Measurements from ENCODE around the gene SERPINA6.
"Not testable (repeated sequence)": the region's sequence is repeated elsewhere in the genome, so short reads cannot be mapped to it uniquely, and the experiment has no call there.

SERPINA6 gene

GRCh38 chr14:94322648-94323570 is at the start of gene SERPINA6:
SERPINA6 (minus strand) TSS chr14:94323336; CDS start chr14:94314648, 8,688 bp downstream.
- no peak for DNase-seq (ENCODE audit: low spot score)

GRCh38 chr14:94372021-94372605 is 49.0 kb upstream of the SERPINA6 start:
- no peak for DNase-seq (ENCODE audit: low spot score)

- no peak for DNase-seq (ENCODE audit: low spot score)
These were observed 47.4 kb upstream of the SERPINA6 start for GRCh38 chr14:94370524-94370910.

GRCh38 chr14:94369766-94370523 is 46.8 kb upstream of the SERPINA6 start:
- DNase-seq (ENCODE audit: low spot score): not testable (repeated sequence)

- no peak for DNase-seq (ENCODE audit: low spot score)
These were observed 45.8 kb upstream of the SERPINA6 start for GRCh38 chr14:94368956-94369355.

GRCh38 chr14:94368243-94368590 is 45.1 kb upstream of the SERPINA6 start:
- no peak for DNase-seq (ENCODE audit: low spot score)

GRCh38 chr14:94367347-94368242 is 44.5 kb upstream of the SERPINA6 start:
- DNase-seq (ENCODE audit: low spot score): no peak

- no peak for DNase-seq (ENCODE audit: low spot score)
These were observed 43.2 kb upstream of the SERPINA6 start, which contains the start of gene SERPINA2 for GRCh38 chr14:94366146-94366915. SERPINA2 (minus strand) TSS chr14:94366698.

- DNase-seq (ENCODE audit: low spot score): no peak
These were observed 42.5 kb upstream of the SERPINA6 start for GRCh38 chr14:94365624-94366023.

- DNase-seq (ENCODE audit: low spot score): no peak
These were observed 41.8 kb upstream of the SERPINA6 start for GRCh38 chr14:94364964-94365363.

- no peak for DNase-seq (ENCODE audit: low spot score)
These were observed 40.9 kb upstream of the SERPINA6 start for GRCh38 chr14:94364037-94364436.

GRCh38 chr14:94363151-94363624 is 40.1 kb upstream of the SERPINA6 start:
- DNase-seq (ENCODE audit: low spot score): no peak

GRCh38 chr14:94362614-94363133 is 39.5 kb upstream of the SERPINA6 start:
- no peak for DNase-seq (ENCODE audit: low spot score)

GRCh38 chr14:94361682-94362081 is 38.5 kb upstream of the SERPINA6 start:
- no peak for DNase-seq (ENCODE audit: low spot score)

- DNase-seq (ENCODE audit: low spot score): no peak
These were observed 37.9 kb upstream of the SERPINA6 start for GRCh38 chr14:94360945-94361565.

GRCh38 chr14:94357166-94357565 is 34.0 kb upstream of the SERPINA6 start:
- no peak for DNase-seq (ENCODE audit: low spot score)

- no peak for DNase-seq (ENCODE audit: low spot score)
These were observed 33.4 kb upstream of the SERPINA6 start for GRCh38 chr14:94356379-94357056.

- DNase-seq (ENCODE audit: low spot score): peak; percentile 45
These were observed 32.2 kb upstream of the SERPINA6 start for GRCh38 chr14:94355191-94355794.

- no peak for DNase-seq (ENCODE audit: low spot score)
These were observed 31.6 kb upstream of the SERPINA6 start for GRCh38 chr14:94354638-94355185.

Measured in D341Med (cell line).